NCI-H2107 treated with DMSO at 0.1 percent for 48 hours (cell line): Measurements from ENCODE around the gene JUNB.

Source experiments
- DNase-seq: peaks from one replicate; lab custom pipeline; 2025; ENCODE audit not compliant: unreplicated experiment; lab: John Stamatoyannopoulos, UW

Gene JUNB

DNA sequence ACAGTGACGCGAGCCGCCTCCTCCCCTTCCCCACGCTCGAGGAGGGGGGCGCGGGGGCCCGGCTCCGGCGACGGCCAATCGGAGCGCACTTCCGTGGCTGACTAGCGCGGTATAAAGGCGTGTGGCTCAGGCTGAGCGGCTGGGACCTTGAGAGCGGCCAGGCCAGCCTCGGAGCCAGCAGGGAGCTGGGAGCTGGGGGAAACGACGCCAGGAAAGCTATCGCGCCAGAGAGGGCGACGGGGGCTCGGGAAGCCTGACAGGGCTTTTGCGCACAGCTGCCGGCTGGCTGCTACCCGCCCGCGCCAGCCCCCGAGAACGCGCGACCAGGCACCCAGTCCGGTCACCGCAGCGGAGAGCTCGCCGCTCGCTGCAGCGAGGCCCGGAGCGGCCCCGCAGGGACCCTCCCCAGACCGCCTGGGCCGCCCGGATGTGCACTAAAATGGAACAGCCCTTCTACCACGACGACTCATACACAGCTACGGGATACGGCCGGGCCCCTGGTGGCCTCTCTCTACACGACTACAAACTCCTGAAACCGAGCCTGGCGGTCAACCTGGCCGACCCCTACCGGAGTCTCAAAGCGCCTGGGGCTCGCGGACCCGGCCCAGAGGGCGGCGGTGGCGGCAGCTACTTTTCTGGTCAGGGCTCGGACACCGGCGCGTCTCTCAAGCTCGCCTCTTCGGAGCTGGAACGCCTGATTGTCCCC, at the start of gene JUNB:
Gene JUNB, plus strand, starts transcription at position 142 of the 706 bp plus-strand sequence. Its CDS starts 286 bp downstream, at position 428.
- peak; percentile 79 for DNase-seq

DNA sequence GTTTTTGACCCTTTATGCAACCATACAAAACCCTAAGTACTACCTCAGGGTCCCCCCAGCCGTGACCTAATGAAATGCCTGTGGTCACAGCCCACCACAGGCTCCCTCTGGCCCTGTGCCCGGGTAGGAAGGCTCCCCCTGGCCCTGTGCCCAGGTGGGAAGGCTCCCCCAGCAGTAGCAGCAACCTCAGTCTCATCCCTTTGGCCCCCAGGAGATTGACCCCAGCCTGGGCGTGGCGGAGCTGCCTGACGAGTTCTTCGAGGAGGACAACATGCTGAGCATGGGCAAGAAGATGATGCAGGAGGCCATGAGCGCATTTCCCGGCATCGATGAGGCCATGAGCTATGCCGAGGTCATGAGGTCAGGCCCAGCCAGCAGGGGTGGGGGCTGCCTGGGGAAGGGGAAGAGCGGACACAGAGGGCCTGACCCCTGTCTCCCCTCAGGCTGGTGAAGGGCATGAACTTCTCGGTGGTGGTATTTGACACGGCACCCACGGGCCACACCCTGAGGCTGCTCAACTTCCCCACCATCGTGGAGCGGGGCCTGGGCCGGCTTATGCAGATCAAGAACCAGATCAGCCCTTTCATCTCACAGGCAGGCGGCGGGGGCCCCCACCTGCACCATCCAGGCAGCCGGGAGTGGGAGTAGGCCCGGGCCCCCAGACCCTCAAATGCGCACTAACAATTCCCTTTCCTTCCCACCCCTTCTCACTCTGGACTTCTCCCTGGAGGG, 46.0 kb upstream of the JUNB start:
- no peak for DNase-seq

DNA sequence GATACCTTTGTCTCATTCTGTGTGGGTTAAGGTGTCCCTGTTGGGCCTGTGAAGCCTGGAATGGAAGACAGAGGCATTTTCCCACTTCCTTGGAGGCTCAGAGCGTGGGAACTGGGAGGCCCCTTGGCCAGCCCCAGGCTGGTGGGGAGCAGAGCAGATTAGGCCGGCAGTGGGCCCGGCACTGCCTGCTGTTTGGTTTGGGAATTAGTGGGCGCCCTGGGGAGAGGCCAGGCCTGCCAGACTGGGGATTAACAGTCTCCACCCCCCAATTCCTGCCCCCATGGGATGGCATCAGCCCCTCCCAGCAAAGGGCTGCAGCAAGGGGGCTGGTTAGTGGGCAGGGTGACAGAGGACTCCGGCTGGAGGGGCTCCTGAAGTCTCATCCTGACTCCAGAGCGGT, 42.8 kb upstream of the JUNB start:
- DNase-seq, result no peak

DNA sequence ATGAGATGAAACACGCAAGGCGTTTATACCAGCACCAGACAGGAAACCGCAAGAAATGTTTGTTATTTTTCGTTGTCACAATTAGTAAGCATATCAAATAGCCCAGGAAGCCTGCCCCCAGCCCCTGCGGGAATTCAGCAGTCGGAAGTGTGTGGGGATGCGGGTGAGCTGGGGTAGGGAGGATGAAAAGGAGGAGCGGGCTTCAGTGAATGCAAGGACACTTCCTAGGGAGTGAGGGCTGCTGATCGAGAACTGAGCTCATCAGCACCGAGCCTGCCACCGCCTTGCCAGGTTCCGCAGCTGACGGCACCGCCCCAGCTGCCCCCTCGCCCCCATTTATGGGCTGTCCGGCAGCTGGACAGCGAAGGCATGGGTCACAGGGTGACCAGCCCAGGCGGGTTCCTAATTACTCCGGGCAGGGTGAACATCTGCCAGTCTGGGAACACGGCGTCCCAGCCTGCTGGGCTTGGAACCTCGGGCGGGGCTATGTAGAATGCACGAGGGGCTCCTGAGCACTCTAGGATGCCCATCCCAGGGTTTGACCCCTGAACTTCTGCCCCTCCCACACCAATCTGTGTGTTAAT, 41.3 kb upstream of the JUNB start:
- DNase-seq, result peak; percentile 27

DNA sequence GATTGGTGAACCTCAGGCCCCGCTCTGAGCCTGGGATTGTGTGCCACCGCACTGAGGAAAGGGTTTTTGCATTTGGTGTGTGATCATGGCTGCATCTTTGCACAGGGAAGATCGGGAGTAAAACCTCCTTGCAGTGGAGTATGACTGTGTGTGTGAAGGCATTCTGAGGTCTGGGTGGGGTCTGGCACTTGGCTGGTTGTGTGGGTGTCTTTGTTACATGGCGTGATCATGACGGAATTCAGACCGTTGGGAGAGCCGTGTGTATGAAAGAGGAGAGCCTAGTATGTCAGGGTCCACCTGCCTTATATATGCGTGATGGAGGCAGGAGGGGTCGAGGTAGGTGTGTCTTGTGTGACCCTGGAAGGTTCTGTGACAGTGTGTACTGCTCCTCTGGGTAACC, 40.4 kb upstream of the JUNB start:
- DNase-seq, result no peak

DNA sequence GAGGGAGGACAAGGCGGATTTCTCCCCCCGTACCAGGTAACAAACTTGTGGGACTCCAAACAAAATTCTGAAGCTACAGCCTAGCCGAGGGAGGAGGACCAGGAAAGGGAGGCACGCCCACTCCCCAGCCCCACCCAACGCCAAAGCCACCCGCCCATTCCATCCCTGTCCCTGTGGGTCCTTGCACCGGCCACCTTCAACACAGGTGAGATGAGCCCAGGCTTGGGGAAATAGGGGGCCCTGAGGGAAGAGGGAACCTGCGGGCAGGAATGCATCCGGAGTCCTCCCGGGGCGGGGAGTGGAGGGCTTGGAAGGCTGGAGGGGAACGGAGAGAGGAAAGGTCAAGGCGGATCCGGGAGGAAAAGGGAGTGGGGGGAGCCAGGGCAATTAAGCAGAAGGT, 39.7 kb upstream of the JUNB start, which contains the start of gene BEST2:
Gene BEST2, plus strand, starts transcription at position 157 of the 400 bp plus-strand sequence. CDS start 802 bp downstream, outside the sequence.
- DNase-seq, result no peak

DNA sequence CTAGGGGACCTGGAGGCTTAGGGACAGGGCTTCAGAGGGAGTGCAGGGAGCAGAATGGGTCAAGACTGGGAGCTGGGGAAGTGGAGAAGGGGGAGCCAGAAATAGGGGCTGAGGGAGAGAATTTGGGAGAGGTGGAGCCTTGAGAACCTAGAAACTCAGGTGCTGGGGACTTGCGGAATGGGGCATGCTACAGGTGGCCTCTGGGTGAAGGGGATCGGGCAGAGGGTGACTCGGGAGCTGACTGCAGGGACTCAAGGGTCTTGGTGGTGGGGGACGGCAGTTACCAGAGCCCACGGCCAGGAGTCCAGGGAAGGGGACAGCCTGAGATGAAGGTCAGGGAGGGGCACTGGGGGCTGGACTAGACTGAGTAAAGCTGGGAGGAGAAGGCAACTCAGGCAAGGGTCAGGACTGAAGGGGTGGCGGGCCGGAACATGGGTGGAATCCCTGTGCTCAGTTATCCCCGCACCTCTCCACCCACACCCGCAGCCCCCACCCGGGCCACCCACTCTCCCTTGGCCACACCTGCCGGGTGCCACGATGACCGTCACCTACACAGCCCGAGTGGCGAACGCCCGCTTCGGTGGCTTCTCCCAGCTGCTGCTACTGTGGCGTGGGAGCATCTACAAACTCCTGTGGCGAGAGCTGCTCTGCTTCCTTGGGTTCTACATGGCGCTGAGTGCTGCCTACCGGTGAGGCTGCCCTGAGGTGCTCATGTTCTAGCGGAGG, 39.1 kb upstream of the JUNB start:
- no peak for DNase-seq

DNA sequence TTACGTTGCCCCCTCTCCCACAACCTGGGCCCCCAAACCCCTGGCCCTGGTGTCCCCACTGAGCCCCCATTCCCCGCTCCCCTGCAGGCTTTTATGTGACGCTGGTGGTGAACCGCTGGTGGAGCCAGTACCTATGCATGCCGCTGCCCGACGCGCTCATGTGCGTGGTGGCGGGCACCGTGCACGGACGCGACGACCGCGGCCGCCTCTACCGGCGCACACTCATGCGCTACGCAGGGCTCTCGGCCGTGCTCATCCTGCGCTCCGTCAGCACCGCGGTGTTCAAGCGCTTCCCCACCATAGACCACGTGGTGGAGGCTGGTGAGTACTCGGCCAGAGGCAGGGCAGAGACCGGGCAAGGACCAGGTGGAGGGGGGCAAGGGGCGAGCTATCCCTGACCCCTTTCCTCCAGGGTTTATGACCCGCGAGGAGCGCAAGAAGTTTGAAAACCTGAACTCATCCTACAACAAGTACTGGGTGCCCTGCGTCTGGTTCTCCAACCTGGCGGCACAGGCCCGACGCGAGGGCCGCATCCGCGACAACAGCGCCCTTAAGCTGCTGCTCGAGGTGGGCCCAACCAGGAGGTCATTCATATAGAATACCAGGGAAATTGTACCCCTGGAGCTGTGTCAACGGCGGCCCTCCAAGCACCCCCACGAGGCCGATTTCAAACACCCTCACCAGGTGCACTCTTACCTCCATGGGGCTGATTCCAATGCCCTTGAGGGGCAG, 36.7 kb upstream of the JUNB start:
- DNase-seq, result no peak

DNA sequence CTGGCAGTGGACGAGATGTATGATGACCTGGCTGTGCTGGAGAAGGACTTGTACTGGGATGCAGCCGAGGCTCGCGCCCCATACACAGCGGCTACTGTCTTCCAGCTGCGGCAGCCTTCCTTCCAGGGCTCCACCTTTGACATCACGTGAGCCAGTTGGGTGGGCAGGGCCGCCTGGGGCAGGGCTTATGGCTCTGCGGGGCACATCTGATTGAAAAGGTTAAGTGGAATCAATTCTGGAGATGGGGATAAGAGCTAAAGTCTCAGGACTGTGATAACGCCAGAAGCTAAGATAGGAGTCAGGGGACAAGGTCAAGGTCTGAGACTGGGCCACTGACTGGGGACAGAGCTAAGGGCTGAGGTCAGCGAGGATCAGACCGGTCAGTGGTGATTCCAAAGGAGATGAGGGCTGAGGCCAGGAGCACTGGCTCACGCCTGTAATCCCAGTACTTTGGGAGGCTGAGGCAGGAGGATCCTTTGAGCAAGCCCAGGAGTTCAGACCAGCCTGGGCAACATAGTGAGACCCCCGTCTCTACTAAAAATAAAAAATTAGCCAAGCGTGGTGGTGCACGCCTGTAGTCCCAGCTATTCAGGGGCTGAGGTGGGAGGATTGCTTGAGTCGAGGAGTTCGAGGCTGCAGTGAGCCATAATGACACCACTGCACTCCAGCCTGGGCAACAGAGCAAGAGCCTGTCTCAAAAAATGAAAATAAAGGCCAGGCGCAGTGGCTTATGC, 35.0 kb upstream of the JUNB start:
- DNase-seq, result no peak

DNA sequence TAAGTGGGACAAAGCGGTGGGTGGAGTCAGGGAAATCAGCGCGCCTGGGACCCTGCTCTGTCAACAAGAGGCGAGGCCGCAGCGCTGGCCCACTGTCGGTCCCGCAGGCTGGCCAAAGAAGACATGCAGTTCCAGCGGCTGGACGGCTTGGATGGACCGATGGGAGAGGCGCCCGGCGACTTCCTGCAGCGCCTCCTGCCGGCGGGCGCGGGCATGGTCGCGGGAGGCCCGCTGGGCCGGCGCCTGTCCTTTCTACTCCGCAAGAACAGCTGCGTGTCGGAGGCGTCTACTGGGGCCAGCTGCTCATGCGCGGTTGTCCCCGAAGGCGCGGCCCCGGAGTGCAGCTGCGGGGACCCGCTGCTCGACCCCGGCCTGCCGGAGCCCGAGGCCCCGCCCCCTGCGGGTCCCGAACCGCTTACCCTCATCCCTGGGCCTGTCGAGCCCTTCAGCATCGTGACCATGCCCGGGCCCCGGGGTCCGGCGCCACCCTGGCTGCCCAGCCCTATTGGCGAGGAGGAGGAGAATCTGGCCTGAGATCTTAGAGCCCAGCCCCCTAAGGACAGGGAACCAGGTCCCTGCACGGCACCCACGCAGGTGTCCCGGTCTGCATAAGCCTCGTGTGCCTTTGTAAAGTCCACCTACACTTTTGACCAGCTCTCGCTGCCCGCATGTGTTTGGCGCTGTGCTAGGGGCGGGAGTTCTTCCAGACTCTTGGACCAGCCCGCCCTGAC, 33.6 kb upstream of the JUNB start:
- DNase-seq, result no peak

DNA sequence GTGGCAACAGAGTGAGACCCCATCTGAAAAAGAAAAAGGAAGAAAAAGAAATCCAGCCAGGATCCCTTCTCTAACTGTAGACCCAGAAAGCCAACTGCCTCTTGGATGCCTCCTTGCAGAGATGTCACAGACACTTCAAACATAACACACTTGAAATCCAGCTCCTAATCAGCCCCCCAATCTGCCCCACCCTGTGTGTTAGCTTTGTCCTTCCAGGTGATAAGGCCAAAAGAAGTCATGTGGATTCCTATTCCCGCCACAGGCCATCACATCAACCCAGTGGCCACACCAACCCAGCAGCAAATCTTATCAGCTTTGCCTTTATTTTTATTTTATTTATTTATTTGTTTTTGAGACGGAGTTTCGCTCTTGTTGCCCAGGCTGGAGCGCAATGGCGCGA, 31.6 kb upstream of the JUNB start:
- no peak for DNase-seq

DNA sequence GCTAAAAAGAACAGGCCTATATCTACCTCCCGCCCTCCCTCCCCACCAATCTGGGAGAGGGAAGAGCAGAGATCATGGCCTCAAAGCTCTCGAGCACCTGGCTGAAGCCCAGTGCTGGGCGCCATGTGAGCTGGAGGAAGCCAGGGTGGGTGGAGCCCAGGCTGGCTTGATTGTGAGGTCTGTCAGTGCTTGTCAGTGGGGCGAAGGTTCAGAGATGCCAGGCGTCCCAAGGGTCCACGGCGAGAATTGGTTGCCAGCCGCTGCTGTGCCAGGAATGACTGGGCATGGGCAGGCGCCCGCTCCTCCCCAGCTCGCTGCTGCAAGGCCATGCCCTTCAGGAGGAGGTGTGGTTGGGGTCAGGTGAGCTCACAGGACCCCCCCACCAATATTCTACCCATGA, 28.2 kb upstream of the JUNB start:
- no peak for DNase-seq

DNA sequence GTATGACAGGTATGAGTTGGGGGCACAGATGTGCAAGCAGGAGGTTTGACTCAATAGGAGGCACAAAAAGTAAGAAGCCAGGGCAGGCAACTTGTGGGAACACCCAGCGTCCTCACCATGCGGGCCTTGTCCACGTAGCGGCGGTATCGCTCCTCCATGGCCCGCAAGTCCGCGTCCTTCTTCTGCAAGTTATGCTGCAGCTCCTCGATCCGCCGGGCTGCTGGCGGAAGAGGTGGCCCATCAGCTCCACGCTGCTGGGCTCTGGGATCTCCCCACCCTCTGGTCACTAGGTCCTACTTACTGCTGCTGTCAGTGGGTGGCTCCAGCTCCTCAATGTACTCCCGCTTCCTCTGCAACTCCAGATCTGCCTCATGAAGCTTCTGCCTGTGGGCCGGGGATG, 26.6 kb upstream of the JUNB start:
- DNase-seq, result no peak

DNA sequence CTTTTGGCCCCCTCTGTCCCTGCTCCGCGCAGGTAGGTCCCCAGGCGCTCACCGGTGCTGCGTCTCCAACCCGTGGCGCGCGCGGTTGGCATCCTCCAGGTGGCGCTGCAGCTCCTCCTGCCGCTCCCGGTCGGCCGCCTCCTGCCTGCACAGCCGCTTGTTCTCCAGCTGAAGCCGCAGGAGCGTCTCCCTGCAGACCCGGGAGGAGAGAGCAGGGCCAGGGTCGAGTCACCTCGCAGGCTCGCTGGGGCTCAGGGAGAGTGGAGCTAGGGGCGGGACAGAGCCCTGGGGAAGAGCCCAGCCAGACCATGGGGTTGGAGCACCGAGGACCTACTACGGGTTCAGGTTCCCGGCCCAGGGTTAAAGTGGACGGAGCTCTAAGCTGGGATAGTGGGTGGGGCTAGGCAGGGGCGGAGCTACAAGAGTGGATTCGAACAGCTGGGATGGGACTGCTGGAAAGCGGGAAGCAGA, 25.2 kb upstream of the JUNB start:
- DNase-seq, result peak; percentile 41

DNA sequence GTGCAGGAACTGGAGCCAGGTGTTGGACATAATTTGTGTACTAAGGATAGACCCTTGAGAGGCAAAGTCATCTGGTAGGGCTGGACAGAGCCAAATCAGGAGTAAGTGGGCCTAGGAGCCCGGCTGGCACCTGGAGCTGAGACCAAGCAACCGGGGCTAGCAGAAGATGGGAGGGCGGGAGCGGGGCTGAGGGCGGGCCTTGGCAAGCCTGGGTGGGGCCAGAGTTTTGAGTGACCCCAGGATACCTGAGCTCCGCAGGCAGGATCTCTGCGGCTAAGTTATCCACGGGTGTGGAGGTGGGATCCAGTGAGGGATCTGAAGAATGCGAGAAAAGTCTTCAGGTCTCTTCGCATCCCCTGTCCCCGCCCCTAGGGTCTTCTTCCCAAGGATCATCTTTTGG, 24.1 kb upstream of the JUNB start:
- DNase-seq, result no peak

DNA sequence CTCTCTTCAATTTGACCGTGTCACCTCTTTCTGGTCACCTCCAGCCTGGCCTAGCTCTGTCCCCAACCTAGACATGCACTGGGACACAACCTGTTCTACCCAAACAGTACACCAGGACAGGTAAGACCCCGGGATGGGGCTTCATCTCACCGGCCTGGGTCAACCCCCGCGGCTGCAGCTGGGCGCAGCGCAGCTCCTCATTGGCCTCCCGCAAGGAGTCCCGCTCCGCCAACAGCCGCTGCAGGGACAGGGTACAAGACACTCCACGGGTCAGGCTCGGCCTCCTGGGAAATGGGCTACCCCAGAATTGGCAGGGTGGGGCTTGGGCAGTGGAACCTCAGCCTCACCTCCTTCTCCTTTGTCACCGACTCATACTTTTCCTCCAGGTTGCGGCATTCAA, 23.6 kb upstream of the JUNB start:
- no peak for DNase-seq

DNA sequence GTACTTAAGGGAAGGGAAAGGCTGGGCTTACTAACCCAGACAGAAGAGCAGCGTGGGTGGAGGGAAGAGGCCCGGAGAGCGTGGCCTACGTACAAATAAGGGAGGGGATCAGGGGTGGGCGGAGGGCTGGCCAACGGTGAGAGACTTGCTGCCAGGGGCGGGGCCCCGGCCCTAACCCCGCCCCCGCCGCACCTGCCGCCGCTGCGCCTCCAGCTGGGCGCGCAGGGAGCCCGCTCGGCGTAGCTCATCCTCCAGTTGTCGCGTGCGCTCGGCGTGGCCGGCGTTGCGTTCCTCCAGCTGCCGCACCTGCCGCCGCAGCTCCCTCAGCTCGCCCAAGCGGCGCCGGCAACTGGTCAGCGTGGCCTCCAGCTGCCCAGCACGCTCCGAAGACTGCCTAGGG, 21.6 kb upstream of the JUNB start:
- peak; percentile 12 for DNase-seq

DNA sequence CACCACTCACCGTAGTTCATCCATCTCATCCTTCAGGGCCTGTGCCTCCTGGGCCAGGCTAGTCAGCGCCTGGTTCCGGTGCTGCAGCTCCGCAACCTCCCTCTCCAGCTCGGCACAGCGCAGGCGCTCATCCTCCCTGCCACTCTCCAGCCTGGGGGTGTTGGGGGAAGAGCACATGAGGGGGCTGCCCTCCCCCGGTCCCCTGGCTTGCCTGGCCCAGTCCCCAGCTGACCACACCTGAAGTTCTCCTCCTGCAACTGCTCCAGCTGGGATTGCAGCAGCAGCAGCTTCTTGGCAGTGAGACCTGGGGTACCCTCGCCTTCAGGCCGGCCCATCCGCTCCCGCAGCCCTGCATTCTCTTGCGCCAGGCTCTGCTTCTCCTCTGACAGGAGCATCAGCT, 20.4 kb upstream of the JUNB start:
- DNase-seq, result no peak

DNA sequence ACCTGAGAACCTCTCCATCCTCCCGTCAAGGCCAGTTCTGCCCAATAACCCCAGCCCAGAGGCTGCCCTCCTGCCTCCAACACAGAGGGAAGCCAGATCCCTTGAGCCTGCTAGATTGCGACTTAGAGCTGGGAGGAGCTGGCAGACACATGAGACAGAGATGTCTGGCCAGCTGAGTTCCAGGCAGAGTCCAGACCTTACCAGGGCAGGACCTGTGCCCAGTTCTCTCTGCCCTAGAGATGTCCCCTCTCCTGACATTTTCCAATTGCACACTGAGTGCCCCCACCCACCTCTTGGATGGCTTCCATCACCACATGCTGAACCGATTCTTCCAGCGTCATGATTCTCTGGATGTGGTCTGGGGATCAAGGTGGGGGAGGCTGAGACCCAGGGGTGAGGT, 19.0 kb upstream of the JUNB start:
- no peak for DNase-seq
